GM12874 (cell line): Measurements from ENCODE around the gene FBXO10.

Experiments
- TF ChIP-seq, protein P1 (sequence below): IDR thresholded peaks from 2 replicates; pipeline ENCODE4 v1.5.1; 2011; ENCODE audit warnings: low read depth, mild to moderate bottlenecking, control low read depth, low read length, moderate library complexity; ENCODE audit not compliant: insufficient read depth

The FBXO10 gene

DNA sequence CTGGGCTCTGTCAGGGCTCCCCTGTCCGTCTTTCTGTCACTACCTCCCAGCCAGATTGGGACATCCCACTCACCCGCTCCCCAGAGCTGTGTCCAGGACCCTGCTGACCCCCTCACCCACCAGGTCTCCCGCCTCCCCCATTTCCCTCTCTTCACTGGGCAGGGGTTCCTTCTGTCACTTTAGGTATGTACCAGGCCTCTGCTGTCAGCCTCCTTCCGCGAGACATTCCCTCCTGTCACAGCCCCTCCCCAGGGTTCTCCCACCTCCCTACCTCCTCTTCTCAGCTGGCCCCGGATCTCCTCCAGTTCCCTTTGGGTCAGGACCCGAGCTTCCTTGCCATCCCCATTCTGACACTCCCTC lies 89.9 kb downstream of the FBXO10 start:
- TF ChIP-seq, protein P1, sequence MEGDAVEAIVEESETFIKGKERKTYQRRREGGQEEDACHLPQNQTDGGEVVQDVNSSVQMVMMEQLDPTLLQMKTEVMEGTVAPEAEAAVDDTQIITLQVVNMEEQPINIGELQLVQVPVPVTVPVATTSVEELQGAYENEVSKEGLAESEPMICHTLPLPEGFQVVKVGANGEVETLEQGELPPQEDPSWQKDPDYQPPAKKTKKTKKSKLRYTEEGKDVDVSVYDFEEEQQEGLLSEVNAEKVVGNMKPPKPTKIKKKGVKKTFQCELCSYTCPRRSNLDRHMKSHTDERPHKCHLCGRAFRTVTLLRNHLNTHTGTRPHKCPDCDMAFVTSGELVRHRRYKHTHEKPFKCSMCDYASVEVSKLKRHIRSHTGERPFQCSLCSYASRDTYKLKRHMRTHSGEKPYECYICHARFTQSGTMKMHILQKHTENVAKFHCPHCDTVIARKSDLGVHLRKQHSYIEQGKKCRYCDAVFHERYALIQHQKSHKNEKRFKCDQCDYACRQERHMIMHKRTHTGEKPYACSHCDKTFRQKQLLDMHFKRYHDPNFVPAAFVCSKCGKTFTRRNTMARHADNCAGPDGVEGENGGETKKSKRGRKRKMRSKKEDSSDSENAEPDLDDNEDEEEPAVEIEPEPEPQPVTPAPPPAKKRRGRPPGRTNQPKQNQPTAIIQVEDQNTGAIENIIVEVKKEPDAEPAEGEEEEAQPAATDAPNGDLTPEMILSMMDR, result no peak

- TF ChIP-seq, protein P1, result no peak
Observed at GRCh38 chr9:37485389-37486255, 90.6 kb downstream of the FBXO10 start, which contains the start of gene POLR1E. TSS of gene POLR1E (plus strand) at chr9:37485948. CDS start at chr9:37486048, 100 bp downstream.

DNA sequence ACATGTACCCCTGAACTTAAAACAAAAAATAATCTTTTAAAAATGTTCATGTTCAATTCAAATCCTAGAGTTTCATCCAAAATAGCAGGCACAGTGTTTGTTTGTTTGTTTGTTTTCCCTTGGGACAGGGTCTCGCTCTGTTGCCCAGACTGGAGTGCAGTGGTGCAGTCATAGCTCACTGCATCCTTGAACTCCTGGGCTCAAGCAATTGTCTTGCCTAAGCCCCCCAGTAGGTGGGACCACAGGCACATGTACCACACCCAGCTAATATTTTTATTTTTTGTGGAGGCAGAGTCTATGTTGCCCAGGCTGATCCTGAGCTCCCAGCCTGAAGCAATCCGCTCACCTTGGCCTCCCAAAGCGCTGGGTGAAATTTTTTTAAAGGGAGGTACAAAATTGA lies 95.4 kb downstream of the FBXO10 start:
- TF ChIP-seq, protein P1, result no peak

DNA sequence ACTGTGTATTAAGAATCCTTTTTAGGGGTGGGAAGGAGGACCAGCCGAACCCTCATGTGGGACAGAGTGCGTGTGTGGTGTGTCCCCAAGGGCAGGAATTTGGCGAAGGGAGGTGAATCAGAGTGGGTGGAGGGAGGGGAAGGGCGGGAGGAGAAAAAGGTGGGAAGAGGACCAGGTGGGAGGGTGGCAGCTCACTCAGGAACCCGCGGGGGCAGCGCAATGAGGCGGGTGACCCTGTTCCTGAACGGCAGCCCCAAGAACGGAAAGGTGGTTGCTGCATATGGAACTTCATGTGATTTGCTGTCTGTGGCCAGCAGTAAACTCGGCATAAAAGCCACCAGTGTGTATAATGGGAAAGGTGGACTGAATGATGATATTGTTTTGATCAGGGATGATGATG lies 99.2 kb downstream of the FBXO10 start:
- TF ChIP-seq, protein P1, result no peak

- TF ChIP-seq, protein P1, result no peak
Observed at GRCh38 chr9:37474438-37474837, 101.7 kb downstream of the FBXO10 start.

DNA sequence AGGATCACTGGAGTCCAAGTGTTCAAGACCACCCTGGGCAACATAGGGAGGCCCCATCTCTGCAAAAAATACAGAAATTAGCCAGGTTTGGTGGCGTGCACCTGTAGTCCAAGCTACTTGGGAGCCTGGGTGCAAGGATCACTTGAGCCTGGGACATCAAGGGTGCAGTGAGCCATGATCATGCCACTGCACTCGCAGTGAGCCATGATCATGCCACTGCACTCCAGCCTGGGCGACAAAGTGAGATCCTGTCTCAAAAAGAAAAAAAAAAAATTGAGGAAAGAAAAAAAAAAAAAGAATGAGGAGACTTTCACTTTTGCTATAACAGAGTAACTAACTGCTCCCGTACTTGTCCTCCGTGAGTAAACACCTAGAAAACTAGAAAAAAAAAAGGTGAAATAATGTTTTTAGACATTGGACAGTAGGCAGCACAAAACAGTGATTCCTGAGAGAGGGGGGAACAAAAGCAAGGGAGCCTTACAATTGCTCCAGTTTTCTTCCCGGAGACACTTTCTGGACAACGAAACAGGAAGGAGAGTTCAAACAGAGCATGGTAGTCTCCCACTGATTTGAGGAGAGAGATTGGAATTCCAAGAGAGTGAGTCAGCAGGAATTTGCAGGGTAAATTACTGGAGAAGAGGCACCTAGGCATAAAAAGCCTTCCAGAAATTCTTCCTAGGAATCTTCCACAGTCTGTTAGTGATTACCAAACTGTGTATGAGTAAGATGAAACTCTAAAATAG lies 104.1 kb downstream of the FBXO10 start:
- TF ChIP-seq, protein P1, result no peak

DNA sequence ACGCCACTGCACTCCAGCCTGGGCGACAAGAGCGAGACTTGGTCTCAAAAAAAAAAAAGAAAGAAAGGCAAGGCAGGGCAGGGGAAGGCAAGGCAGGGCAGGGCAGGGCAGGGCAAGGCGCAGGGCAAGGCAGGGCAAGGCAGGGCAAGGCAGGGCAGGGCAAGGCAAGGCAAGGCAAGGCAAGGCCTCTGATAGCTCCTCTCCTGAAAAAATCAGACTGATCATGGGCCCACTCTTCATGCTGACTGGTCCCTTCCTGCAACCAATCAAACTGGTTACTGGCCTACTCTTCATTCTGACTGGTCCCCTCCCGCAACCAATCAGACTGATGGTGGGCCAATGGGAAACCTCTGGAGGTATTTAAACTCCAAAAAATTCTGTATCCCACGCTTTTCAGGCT lies 107.6 kb downstream of the FBXO10 start:
- TF ChIP-seq, protein P1, result no peak
